ENCODE measurements around the gene CCL8.
"Not testable (repeated sequence)": the region's sequence is repeated elsewhere in the genome, so short reads cannot be mapped to it uniquely, and the experiment has no call there.

The CCL8 gene

DNA sequence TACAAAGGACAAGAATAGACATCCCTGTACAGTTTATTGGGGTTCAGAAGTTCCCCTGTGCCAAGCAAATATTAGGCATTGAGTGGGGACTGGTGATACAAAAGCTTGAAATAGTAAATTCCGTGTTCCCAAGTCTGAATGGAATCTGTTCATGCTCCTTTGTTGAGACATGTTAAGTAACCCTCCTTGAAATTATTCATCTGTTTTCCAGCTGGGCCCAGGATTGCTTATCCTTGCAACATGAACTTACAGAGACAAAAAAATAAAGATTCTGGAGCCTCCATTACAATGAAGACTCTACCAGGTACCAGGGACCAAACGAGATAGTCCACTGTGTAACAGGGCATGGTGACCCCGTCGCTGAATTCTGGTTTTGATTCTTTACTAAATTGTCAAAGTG lies 6.1 kb upstream of the CCL8 start:
- in situ Hi-C loops (cut with MboI; ENCODE audit: low sequenced_read_pairs) = no loop called here

DNA sequence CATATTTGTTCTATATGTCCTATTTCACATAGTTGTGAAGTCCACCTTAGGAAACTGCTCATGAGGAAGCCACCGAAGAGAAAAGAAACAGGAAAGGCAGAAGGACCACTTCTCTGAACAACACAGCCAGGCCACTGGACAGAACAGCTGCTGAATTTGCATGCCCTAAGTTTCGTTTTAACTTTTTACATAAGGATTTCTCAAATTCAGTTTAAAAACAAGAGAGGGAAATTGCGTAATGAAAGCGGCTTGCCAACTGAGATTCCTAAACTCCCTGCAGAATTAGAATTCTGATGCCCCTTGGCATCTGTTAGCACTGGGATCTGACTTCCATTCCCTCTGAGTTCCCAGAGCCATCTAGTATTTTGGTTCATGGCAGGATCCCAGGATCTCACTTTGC lies 5.0 kb upstream of the CCL8 start:
- in situ Hi-C loops (cut with MboI; ENCODE audit: low sequenced_read_pairs) = no loop called here

DNA sequence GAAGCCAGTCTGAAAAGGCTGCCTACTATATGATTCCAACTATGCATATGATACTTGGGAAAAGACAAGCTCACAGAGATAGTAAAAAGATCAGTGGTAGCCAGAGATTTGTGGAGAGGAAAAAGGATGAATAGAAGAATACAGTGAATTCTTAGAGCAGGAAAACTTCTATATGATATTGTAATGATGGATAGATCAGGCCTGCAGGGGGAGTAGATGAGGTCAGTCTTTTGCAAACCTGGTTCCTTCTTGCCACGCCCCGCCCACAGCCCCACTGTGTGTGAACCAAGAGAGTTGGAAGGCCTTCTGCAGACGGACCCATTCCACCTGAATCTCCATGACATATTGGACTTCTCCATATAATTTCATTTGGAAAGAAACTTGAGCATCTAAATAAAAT lies 761 bp upstream of the CCL8 start:
- in situ Hi-C loops (cut with MboI; ENCODE audit: low sequenced_read_pairs) = no loop called here

DNA sequence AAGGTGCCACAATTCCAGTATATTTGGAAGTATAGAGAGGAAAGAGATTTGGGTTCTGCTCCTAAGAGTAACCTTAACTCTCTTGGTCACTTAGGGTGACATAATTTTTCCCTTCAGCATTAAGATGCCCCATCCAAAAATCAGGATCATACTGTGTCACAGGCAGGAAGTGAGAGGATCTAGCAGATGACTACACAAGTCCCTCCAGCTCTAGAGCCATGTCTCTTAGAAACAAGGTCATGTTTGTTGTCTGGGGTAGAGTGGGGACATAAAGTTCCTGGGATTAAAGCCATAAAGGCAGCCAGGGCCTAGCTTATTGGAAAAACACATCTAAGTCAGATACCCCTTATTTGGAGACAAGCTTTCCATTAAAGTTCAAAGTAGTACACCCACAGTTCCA lies 2.7 kb downstream of the CCL8 start:
- in situ Hi-C loops (cut with MboI; ENCODE audit: low sequenced_read_pairs) = no loop called here

DNA sequence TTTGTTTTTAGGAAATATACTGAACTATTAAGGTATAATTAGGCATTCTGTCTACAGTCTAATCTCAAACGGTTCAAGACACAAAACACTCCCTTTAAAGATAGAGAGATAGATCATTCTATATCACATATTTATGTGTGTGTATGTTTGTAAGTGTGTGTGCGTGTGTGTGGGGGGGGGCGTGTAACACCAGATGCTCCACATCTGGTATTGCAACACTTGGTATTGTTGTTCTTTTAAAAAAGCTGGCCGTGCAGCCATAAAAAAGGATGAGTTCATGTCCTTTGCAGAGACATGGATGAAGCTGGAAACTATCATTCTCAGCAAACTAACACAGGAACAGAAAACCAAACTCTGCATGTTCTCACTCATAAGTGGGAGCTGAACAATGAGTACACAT lies 8.3 kb downstream of the CCL8 start:
- in situ Hi-C loops (cut with MboI; ENCODE audit: low sequenced_read_pairs) = not testable (repeated sequence)

DNA sequence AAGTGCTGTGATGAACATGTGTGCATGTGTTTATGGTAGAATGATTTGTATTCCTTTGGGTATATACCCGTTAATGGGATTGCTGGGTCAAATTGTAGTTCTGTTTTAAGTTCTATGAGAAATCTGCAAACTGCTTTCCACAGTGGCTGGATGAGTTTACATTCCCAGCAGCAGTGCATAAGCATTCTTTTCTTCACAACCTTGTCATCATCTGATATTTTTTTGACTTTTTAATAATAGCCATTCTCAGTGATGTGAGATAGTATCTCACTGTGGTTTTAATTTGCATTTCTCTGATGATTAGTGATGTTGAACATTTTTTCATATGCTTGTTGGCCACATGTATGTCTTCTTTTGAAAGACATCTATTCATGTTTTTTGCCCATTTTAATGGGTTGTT lies 18.5 kb downstream of the CCL8 start:
- in situ Hi-C loops (cut with MboI; ENCODE audit: low sequenced_read_pairs) = no loop called here

DNA sequence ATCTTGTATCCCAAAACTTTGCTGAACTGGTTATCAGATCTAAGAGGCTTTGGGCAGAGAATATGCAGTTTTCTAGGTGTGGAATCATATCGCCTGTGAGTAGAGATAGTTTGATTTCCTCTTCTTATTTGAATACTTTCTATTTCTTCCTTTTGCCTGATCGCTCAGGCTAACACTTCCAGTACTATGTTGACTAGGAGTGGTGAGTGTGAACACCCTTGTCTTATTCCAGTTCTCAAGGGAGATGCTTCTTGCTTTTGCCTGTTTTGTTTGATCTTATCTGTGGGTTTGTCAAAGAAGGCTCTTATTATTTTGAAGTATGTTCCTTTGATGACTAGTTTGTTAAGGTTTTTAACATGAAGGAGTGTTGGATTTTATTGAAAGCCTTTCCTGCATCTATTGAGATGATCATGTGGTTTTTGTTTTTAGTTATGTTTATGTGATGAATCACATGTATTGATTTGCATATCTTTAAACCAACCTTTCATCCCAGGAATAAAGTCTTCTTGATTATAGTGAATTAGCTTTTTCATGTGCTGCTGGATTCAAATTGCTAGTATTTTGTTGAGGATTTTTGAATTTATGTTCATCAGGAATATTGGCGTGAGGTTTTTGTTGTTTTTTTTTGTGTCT lies 20.0 kb downstream of the CCL8 start:
- in situ Hi-C loops (cut with MboI; ENCODE audit: low sequenced_read_pairs) = no loop called here

DNA sequence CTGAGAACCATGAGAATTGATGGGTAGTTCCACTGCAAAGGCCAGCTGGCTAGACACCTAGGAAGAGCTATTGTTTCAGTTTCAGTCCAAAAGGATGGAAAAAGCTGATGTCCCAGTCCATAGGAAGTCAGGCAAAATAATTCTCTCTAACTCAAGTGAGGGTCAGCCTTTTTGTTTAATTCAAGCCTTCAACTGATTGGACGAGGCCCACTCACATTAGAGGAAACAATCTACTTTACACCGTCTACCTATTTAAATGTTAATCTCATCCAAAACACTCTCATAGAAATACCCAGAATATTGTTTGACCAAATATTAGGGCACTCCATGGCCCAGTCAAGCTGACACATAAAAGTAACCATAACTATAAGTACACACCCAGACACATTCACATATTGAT lies 22.7 kb downstream of the CCL8 start:
- in situ Hi-C loops (cut with MboI; ENCODE audit: low sequenced_read_pairs) = loop anchor here (10.0 kb wide), 1 partner anchor 67 kb away; the partner anchor contains the start of gene CCL7

DNA sequence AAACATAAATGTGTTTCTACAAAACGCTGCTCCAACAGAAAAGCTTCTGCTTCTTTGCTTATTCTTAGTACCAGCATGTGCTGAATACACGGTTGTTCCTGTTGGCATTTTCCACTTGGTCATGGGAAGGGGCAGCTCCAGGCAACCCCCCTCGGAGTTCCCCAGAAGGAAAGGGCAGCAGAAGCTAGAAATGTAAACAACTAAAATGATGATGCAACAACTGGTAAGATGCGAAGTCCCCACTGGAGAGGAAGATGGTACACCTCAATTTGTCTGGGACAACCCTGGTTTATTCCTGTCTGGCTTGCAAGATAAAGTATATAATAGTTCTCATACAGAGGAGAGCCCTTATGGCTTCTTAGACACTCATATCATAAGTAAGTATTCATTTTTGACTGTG lies 27.8 kb downstream of the CCL8 start:
- in situ Hi-C loops (cut with MboI; ENCODE audit: low sequenced_read_pairs) = loop anchor here (10.0 kb wide), 1 partner anchor 72 kb away; the partner anchor contains the start of gene CCL7

DNA sequence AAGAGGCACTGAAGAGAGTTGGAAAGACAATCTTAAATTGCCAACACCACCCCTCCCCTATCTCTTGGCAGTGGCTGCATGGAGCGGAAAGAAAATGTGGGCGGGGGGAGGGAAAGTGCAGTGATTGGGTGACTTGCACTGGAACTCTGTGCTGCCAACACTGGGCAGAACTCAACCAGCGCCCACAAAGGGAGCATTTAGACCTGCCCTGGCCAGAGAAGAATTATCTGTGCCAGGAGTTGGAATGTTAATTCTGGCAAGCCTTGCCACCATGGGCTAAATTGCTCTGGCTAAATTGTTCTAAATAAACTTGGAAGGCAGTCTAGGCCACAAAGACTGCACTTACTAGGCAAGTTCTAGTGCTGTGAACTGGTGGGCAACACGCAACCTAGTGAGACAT lies 30.5 kb downstream of the CCL8 start:
- in situ Hi-C loops (cut with MboI; ENCODE audit: low sequenced_read_pairs) = loop anchor here (10.0 kb wide), 1 partner anchor 75 kb away; the partner anchor contains the start of gene CCL7

DNA sequence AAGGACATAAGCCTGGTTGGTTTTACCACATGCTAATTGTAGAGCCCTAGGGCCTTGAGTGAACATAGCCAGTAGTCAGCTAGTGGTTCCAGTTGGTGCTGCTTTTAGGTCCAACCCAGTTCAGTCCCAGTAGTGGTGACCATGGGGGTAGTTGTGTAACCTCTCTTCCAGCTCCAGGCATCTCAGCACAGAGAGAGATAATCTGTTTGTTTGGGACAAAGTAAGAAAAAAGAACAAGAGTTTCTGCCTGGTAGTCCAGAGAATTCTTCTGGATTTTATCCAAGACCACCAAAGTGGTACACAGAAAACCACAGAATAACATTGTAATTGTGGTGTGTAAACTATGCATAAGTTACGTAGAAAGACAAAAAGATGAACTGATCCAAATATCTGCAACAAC lies 31.9 kb downstream of the CCL8 start:
- in situ Hi-C loops (cut with MboI; ENCODE audit: low sequenced_read_pairs) = no loop called here

DNA sequence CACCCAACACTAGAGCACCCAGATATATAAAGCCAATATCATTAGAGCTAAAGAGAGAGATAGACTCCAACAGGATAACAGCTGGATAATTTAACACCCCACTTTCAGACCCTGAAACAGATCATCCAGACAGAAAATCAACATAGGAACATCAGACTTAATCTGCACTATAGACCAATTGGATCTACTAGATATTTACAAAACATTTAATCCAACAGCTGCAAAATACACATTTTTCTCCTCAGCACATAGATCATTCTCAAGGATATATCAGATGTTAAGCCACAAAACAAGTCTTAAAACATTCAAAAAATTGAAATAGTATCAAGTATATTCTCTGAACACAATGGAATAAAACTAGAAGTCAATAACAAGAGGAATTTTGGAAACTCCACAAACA lies 33.0 kb downstream of the CCL8 start:
- in situ Hi-C loops (cut with MboI; ENCODE audit: low sequenced_read_pairs) = no loop called here

DNA sequence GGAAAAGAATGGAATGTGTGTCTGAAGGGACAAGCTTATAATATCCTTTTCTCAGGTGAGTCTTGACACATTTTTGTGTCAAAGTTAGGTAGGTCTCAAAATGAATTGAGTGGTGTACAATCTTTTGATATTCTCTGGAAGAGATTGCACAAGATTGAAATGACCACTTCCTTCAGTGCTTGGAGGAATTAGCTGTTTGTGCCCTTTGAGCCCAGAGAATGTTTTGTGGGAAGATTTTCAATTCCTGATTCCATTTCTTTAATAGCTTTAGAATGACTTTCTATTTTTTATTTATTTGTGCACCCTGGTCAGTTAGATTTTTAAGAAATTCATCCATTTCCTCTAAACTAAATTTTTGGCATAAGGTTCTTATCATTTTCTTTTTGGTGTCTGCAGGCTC lies 35.4 kb downstream of the CCL8 start:
- in situ Hi-C loops (cut with MboI; ENCODE audit: low sequenced_read_pairs) = no loop called here

DNA sequence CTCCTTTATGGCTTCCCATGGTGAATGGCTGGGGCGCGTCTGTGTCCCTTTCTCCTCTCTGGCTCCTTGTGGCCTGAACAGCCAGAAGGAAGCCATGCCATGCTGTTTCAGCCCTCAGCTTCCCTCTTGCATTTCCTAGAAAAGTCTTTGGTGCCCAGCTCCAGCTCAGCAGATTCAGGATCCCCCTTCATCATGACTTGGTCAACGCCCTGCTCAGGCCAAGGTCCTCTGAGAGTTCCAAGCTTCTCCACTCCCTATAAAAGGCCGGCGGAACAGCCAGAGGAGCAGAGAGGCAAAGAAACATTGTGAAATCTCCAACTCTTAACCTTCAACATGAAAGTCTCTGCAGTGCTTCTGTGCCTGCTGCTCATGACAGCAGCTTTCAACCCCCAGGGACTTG lies 37.0 kb downstream of the CCL8 start, which contains the start of gene CCL13:
CCL13 (plus strand) TSS at position 287 of the 400 bp plus-strand sequence; CDS start at position 334, 47 bp downstream.
- in situ Hi-C loops (cut with MboI; ENCODE audit: low sequenced_read_pairs) = no loop called here

DNA sequence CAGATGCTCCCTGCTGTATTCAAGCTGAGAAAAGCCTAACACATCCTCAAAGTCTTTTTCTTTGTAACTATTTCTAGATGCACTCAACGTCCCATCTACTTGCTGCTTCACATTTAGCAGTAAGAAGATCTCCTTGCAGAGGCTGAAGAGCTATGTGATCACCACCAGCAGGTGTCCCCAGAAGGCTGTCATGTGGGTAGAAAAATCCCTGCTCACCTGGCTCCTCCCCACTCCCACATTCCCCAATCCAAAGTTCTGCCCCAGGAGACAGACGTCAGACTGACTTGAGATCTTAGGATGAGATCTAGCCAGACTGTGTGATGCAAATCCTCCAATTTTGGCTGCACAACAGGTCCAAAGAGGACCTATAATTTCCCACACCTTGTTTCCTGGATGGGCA lies 38.2 kb downstream of the CCL8 start:
- in situ Hi-C loops (cut with MboI; ENCODE audit: low sequenced_read_pairs) = no loop called here

DNA sequence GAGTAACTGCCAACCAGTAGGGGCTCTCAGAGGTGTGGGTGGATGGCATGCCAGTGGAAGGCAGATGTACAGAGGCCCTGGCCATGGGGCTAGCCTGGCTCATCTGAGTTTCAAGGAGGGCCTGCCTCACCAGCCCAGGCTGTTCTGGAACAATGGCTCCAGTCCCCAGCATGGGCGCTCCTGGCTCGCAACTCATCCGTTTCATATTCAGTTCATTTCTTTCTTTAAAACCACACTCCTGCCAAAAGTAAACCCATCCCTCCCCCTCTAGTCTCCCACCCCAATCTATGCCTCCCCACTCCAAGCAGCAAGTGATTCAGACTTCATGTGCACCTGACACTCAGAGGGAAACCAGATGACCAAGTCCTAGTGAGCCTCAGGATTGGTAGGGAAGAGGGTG lies 39.4 kb downstream of the CCL8 start:
- in situ Hi-C loops (cut with MboI; ENCODE audit: low sequenced_read_pairs) = no loop called here

DNA sequence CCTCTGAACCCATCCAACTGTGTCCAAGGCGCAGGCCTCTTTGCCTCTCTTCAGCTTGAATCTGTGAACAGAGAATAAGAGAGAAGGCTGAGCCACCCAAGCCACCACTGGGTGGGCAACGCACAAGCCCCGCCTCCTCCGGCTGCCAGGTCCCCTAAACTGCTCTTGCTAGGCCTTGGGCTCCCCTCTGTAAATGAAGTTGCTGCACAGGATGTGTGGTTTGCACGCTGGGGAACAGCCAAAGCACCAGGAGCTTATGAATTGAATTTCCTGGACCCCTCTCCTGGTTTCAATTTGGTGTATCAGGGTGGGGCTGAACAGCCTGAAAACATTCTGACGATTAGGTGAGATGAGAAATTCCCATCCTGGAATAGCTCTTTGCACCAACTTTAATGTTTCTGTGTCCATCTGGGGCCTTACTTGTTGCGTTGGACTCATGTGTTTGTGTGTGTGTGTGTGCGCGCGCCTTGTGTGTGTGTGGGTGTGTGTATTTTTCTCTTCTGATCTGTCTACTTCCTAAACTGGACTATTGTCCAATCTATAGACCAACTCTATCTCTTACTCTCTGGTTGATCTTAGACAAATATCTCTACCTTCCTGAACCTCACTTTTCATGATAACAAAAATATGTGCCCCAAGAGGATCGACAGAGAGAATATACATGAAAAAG lies 41.5 kb downstream of the CCL8 start:
- in situ Hi-C loops (cut with MboI; ENCODE audit: low sequenced_read_pairs) = loop anchor here (5.0 kb wide), 1 partner anchor 158 kb away; no protein-coding TSS in a partner anchor

DNA sequence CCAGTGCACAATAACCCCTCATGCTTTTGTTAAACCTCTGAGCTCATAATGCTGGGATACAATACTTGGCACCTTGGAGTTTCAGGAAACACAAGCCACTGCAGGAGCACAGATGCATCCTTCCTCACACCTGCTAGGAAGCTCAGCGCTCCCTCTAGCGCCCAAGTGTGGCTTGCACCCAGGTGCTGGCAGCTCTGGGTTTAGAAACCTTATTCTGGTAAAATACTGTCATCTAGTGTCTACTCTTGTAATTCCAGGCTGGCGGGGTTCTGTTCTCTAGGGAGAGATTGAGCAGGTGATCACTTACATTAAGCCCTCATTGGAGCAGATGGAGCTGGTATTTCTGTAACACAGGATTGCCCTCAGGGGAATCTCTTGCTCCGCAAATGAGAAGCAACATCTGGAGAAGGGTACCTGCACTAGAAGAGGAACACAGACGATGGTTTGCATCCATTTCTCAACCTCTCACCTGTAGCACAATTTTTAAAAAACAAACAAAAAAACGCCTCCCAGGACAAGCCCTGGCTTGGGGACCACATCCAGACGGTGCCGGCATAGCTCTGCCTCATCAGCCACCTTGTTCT lies 42.3 kb downstream of the CCL8 start:
- in situ Hi-C loops (cut with MboI; ENCODE audit: low sequenced_read_pairs) = loop anchor here (5.0 kb wide), 1 partner anchor 159 kb away; no protein-coding TSS in a partner anchor

DNA sequence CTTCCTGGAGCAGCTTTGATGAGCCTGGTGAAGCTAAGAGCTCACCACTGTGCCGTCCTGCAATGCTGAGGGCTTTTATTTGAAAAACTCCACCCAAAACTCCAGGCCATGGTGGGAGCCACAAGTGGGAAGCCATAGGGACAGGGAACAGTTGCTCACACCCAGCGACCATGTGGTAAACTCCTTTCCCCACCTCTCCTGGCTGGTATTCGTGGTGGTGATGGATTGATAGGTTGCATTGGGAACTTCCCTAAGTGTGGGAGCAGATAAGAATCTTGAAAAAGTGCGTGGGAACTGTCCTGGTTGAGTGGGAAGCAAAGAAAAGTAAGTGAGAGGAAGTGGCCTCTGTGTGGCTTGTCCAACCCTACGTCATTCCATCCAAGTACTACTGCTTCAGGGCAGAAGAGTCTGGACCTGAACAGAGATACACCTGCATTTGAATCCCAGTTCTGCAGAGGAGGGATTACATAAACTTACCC lies 44.0 kb downstream of the CCL8 start, which contains the start of gene CCL1:
CCL1 (minus strand) TSS at position 51 of the 479 bp plus-strand sequence. CDS start 72 bp downstream, outside the sequence.
- in situ Hi-C loops (cut with MboI; ENCODE audit: low sequenced_read_pairs) = loop anchor here (5.0 kb wide), 1 partner anchor 161 kb away; no protein-coding TSS in a partner anchor

DNA sequence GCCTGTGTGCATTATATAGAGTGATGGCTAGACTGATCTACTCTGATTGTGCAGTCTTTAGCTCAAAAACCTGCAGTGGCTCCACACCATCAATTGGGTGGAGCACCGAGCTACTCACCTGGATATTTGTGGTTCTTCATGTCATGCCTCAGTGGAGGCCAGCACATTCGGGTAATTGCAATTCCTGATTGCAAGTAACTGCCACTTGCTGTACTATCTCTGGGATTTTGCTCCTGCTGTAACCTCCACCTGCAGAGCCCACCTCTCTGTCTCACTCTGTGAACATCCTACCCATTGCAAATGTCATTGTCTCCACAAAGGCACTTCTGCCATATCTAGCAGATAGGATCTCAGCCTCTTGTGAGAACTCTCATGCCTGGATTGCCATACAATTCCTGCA lies 45.5 kb downstream of the CCL8 start:
- in situ Hi-C loops (cut with MboI; ENCODE audit: low sequenced_read_pairs) = loop anchor here (5.0 kb wide), 1 partner anchor 162 kb away; no protein-coding TSS in a partner anchor

DNA sequence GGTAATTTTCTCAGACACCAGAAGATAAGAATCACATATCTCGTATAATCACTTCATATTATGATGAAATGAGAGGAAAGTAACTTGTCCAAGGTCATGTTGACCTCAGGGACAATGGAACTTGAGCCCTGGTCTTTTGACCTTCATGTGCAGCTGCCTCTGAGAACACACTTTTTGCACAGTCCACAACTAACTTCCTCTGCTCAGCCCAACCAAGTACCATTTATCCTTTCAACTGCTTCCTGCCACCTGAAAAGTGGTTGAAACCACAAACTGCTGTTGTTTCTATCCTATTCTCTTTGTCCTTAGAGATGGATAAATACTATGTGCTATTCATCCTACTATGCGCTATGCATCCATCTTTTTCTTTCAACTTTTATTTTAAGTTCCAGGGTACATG lies 46.1 kb downstream of the CCL8 start:
- in situ Hi-C loops (cut with MboI; ENCODE audit: low sequenced_read_pairs) = no loop called here

DNA sequence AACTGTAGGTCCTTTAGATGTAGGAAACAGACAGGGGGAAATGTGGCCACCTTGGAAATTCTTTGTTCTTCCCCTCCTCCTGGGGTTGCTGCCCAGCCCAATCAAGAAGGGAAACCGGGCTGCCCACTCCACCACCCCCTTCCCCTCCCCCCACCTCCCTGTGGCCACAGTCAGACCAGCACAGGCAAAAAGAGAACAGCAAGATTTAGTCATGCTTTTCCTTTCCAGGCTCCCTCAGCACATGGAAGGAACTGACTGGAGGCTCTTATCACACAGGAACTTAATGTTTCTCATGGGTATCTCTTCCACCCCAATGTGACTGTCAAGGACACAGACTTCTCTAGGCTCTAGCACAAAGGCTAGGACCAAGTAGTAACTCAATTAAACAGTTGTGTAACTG lies 46.8 kb downstream of the CCL8 start:
- in situ Hi-C loops (cut with MboI; ENCODE audit: low sequenced_read_pairs) = no loop called here
